ENCODE results near the gene EIF2B5. TPM values are rescaled to one million over a fixed set of nuclear protein-coding genes. Genes with fewer than 3 reads are reported as not detected.

EIF2B5 gene
- total and polyA plus RNA-seq, 9 of the 15 experiments (the other 6 are each of a cell fraction or from before 2014, with no cell fraction given), result 19.1 to 92.4 (median 74.0) TPM

DNA sequence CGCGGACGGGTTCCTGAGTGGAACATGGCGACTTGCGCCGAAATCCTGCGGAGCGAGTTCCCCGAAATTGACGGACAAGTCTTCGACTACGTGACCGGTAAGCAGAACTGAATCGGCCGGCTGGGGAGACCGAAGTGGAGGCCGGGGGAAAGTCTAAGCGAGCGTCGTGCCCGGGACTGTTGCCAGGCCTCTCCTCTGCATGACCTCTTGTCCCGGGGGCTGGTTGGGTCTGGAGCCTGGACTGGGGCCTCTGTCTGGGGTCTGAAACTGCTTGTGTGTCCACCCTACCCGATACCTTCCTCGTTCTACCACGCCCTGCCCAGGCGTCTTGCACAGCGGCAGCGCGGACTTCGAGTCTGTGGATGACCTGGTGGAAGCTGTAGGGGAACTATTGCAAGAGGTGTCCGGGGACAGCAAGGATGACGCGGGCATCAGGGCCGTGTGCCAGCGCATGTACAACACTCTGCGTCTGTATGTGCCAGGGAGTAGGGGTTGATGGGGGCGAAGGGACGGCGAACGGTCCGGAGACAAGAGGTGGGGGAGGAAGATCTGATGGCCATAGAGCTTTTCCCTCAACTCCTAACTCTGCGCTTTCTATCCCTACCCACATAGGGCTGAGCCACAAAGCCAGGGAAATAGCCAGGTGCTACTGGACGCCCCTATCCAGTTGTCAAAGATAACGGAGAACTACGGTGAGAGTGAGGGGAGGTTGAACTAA, 51.2 kb downstream of the EIF2B5 start, which contains the start of gene ABCF3:
ABCF3 (plus strand) TSS at position 16 of the 718 bp plus-strand sequence; CDS start at position 25, 9 bp downstream.
- CTCF ChIA-PET (ENCODE audit: low intra/inter-chr PET ratio), result interaction anchor here (0.5 kb wide), 1 partner anchor 291 kb away, joined by 3 read pairs; no protein-coding TSS in a partner anchor
- DNase-seq (ENCODE audit: extremely low read depth in 1 of 4, low spot score in 3 of 4) (no peak), ATAC-seq (peak; percentile 28), FAIRE-seq (no peak)
- H3K9me1 ChIP-seq (ENCODE audit: control insufficient read depth, insufficient read depth, low read length), result peaks cover 4% of the 10 kb centered on the region
- H3K27ac ChIP-seq (ENCODE audit: extremely low read depth, low read depth, low read length), result peak within 1 kb of the TSS; percentile 93
- H3K27me3 ChIP-seq (ENCODE audit: control insufficient read depth in 2 of 2, insufficient read depth in 2 of 2, low read length in 2 of 2), result no peaks in the 10 kb centered on the region
- H4K20me1 ChIP-seq (replicated peaks; ENCODE audit: control insufficient read depth, insufficient read depth, low read length), result 0 out of 2 replicates have a peak, but pooled peaks cover 3% of the 10 kb centered on the region
- peak within 1 kb of the TSS; percentile 96 for H2AFZ ChIP-seq (ENCODE audit: low read depth, low read length)
- intact Hi-C loops (cut with micrococcal nuclease) (no loop called here), in situ Hi-C loops (cut with MboI) (no loop called here)
- H3K9ac ChIP-seq (ENCODE audit: insufficient read depth in 1 of 2, low read depth in 2 of 2, low read length in 2 of 2), result peak within 1 kb of the TSS; percentile 89 to 94
- H3K79me2 ChIP-seq (ENCODE audit: control insufficient read depth, insufficient read depth, low read length), result peaks cover 31% of the 10 kb centered on the region
- H3K36me3 ChIP-seq (ENCODE audit: control insufficient read depth, insufficient read depth, low read length), result peaks cover 83% of the 10 kb centered on the region
- H3K4me2 ChIP-seq (ENCODE audit: insufficient read depth, low read length), result peak within 1 kb of the TSS; percentile 100
- TSS peak; percentile 50 for BruUV-seq (replicated peaks)
- POLR2A ChIA-PET, result interaction anchor here (0.6 to 3.5 kb wide), 17 partner anchors 8 to 291 kb away, joined by 3 to 20 read pairs (median 4); no protein-coding TSS in a partner anchor
- H3K9me3 ChIP-seq (replicated peaks; ENCODE audit: control insufficient read depth, insufficient read depth, low read depth, low read length), result no peaks in the 10 kb centered on the region
- H3K4me3 ChIP-seq, result peak within 1 kb of the TSS; percentile 92
- 0% methylated on average over 36 of the region's 45 CpGs for WGBS (ENCODE audit: insufficient coverage, low coverage, missing lambda C conversion rate)
- H3K4me1 ChIP-seq (replicated peaks in 1 of 2; ENCODE audit: control insufficient read depth in 2 of 2, insufficient read depth in 2 of 2, low read length in 2 of 2), result peaks cover 17 to 32% of the 10 kb centered on the region in 2 experiments
- TF ChIP-seq SIN3A (IDR thresholded peaks at IDR 0.05; ENCODE audit: borderline replicate concordance in 2 of 2, control insufficient read depth in 1 of 2, low read depth in 2 of 2, low read length in 2 of 2) (no peak; a peak in 1 of 4 replicates), POLR3G (IDR thresholded peaks at IDR 0.05; ENCODE audit: extremely low read depth, insufficient read length, insufficient replicate concordance) (no peak), HDAC6 (IDR thresholded peaks at IDR 0.05; ENCODE audit: low read depth, low read length) (no peak), BHLHE40 (IDR thresholded peaks at IDR 0.05; ENCODE audit: low read length) (no peak), ZNF699 (CRISPR knock-in tag; IDR thresholded peaks at IDR 0.05; ENCODE audit: insufficient replicate concordance) (no peak), SIN3B (IDR thresholded peaks at IDR 0.05; ENCODE audit: low read depth) (peak; percentile 68; the same call in 1 of the 2 replicates), JUN (IDR thresholded peaks at IDR 0.05; ENCODE audit: borderline replicate concordance, low read depth, low read length) (no peak), JUN (CRISPR knock-in tag; IDR thresholded peaks at IDR 0.05; ENCODE audit: borderline replicate concordance) (peak; percentile 55; the same call in 1 of the 2 replicates), SRSF1 (IDR thresholded peaks at IDR 0.05; ENCODE audit: low read depth, low read length) (no peak), ESRRB (CRISPR knock-in tag; IDR thresholded peaks at IDR 0.05; ENCODE audit: borderline replicate concordance) (no peak)
- TF ChIP-seq, protein P1, sequence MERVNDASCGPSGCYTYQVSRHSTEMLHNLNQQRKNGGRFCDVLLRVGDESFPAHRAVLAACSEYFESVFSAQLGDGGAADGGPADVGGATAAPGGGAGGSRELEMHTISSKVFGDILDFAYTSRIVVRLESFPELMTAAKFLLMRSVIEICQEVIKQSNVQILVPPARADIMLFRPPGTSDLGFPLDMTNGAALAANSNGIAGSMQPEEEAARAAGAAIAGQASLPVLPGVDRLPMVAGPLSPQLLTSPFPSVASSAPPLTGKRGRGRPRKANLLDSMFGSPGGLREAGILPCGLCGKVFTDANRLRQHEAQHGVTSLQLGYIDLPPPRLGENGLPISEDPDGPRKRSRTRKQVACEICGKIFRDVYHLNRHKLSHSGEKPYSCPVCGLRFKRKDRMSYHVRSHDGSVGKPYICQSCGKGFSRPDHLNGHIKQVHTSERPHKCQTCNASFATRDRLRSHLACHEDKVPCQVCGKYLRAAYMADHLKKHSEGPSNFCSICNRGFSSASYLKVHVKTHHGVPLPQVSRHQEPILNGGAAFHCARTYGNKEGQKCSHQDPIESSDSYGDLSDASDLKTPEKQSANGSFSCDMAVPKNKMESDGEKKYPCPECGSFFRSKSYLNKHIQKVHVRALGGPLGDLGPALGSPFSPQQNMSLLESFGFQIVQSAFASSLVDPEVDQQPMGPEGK (CRISPR knock-in tag; IDR thresholded peaks at IDR 0.05; ENCODE audit: borderline replicate concordance), result no peak
- TF ChIP-seq, protein P2, sequence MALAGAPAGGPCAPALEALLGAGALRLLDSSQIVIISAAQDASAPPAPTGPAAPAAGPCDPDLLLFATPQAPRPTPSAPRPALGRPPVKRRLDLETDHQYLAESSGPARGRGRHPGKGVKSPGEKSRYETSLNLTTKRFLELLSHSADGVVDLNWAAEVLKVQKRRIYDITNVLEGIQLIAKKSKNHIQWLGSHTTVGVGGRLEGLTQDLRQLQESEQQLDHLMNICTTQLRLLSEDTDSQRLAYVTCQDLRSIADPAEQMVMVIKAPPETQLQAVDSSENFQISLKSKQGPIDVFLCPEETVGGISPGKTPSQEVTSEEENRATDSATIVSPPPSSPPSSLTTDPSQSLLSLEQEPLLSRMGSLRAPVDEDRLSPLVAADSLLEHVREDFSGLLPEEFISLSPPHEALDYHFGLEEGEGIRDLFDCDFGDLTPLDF (CRISPR knock-in tag; IDR thresholded peaks at IDR 0.05), result peak; percentile 59; the same call in 1 of the 2 replicates
- TF ChIP-seq, protein P3, sequence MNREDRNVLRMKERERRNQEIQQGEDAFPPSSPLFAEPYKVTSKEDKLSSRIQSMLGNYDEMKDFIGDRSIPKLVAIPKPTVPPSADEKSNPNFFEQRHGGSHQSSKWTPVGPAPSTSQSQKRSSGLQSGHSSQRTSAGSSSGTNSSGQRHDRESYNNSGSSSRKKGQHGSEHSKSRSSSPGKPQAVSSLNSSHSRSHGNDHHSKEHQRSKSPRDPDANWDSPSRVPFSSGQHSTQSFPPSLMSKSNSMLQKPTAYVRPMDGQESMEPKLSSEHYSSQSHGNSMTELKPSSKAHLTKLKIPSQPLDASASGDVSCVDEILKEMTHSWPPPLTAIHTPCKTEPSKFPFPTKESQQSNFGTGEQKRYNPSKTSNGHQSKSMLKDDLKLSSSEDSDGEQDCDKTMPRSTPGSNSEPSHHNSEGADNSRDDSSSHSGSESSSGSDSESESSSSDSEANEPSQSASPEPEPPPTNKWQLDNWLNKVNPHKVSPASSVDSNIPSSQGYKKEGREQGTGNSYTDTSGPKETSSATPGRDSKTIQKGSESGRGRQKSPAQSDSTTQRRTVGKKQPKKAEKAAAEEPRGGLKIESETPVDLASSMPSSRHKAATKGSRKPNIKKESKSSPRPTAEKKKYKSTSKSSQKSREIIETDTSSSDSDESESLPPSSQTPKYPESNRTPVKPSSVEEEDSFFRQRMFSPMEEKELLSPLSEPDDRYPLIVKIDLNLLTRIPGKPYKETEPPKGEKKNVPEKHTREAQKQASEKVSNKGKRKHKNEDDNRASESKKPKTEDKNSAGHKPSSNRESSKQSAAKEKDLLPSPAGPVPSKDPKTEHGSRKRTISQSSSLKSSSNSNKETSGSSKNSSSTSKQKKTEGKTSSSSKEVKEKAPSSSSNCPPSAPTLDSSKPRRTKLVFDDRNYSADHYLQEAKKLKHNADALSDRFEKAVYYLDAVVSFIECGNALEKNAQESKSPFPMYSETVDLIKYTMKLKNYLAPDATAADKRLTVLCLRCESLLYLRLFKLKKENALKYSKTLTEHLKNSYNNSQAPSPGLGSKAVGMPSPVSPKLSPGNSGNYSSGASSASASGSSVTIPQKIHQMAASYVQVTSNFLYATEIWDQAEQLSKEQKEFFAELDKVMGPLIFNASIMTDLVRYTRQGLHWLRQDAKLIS (CRISPR knock-in tag; IDR thresholded peaks at IDR 0.05), result no peak
